Inferior parietal cortex (tissue), 1 donor: Measurements from ENCODE around the gene CHD2.
A peak's percentile ranks its signal among the peaks of the same experiment; 100 is the strongest.
"Not testable (repeated sequence)": the region's sequence is repeated elsewhere in the genome, so short reads cannot be mapped to it uniquely, and the experiment has no call there.

Source experiments
- DNase-seq: peaks from one replicate; pipeline ENCODE4 v3.0.0-alpha.2; 2016; ENCODE audit errors: extremely low spot score

CHD2 gene

GRCh38 chr15:92906020-92906419, 5.9 kb downstream of the CHD2 start:
- no peak for DNase-seq

- DNase-seq = no peak
These were observed 6.5 kb downstream of the CHD2 start for GRCh38 chr15:92906563-92907081.

DNA sequence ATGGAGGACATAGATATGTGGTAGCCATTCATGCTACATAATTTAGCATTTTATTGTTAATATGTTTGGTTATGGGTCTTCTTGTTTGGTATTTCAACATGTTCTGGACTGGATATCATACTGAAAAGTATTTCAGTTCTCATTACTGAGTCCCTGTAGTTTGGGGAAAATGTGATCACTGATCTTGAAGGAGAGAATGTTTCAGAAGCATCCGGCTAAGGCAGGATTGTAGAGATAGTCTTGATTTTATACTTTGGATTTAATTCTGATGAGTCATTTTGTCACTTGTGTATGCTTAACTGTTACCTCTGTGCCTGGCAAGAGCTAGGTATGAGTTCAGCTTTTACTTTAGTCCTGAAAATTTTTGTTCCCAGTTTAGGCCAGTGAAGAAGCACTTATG, 7.1 kb downstream of the CHD2 start:
- DNase-seq = no peak

- DNase-seq = no peak
These were observed 8.0 kb downstream of the CHD2 start for GRCh38 chr15:92907896-92908712.

- no peak for DNase-seq
These were observed 8.6 kb downstream of the CHD2 start for GRCh38 chr15:92908713-92909057.

DNA sequence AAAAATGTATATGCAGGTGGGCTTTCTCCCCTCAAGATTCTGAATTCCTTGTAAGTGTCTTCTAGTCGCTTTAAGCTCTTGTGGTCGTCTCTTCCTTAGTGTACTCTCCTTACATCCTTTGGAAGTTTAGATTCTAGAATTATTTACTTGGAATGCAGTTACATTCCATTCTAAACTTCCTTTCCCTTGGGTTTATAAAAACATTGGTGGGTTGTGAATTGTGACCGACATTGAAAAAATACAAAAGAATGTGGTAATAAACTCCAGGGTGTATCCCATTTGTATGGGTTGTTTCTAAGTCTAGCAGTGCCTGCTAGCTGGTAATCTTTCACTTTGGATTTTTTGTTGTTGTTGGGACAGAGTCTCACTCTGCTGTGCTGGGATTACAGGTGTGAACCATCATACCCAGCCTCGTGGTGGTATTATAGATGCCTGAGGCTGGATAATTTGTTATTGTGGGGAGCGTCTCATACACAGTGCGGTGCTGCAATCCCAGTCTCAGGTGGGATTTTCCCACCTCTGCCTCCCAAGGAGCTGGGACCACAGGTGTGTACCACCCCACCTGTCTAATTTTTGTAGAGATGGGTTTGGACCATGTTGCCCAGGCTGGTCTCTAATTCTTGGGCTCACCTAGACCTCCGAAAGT, 9.1 kb downstream of the CHD2 start:
- no peak for DNase-seq

- no peak for DNase-seq
These were observed 10.3 kb downstream of the CHD2 start for GRCh38 chr15:92910451-92910850.

- DNase-seq = no peak
These were observed 14.0 kb downstream of the CHD2 start for GRCh38 chr15:92914103-92914499.

DNA sequence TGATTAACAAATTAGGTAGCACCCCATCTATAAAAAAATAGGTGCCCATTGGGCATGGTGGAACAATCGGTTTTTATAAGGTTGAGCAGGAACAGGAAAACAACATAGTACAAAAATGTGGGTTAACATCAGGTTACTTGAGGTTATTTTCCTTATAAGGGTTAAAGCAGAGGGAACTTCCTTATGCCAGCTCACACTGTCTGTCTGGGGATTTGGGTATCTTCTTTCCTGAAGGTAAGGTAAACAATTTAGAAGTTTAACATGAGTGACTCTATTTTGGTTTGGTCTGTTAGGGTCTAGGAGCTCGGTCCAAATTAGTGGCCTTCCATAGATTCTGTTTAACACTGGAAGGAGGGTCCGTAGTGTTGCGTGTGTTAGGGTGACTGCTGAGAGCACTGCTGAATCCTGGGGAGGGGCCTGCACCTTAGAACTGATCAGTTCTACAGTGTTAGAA, 14.7 kb downstream of the CHD2 start:
- no peak for DNase-seq

- no peak for DNase-seq
These were observed 15.8 kb downstream of the CHD2 start for GRCh38 chr15:92915766-92916435.

GRCh38 chr15:92917598-92918407, 17.7 kb downstream of the CHD2 start:
- DNase-seq = peak; percentile 99

DNA sequence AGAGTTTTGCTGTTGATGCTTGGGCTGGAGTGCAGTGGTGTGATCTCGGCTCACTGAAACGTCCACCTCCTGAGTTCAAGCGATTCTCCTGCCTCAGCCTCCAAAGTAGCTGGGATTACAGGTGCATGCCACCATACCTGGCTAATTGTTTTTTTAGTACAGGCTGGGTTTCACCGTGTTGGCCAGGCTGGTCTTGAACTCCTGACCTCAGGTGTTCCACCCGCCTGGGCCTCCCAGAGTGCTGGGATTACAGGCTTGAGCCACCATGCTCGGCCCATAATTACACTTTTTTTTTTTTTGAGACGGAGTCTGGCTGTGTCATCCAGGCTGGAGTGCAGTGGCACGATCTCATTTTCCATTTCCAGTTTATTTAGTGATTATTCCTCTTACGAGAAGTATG, 18.8 kb downstream of the CHD2 start:
- not testable (repeated sequence) for DNase-seq

GRCh38 chr15:92920595-92921161, 20.6 kb downstream of the CHD2 start:
- DNase-seq = no peak

DNA sequence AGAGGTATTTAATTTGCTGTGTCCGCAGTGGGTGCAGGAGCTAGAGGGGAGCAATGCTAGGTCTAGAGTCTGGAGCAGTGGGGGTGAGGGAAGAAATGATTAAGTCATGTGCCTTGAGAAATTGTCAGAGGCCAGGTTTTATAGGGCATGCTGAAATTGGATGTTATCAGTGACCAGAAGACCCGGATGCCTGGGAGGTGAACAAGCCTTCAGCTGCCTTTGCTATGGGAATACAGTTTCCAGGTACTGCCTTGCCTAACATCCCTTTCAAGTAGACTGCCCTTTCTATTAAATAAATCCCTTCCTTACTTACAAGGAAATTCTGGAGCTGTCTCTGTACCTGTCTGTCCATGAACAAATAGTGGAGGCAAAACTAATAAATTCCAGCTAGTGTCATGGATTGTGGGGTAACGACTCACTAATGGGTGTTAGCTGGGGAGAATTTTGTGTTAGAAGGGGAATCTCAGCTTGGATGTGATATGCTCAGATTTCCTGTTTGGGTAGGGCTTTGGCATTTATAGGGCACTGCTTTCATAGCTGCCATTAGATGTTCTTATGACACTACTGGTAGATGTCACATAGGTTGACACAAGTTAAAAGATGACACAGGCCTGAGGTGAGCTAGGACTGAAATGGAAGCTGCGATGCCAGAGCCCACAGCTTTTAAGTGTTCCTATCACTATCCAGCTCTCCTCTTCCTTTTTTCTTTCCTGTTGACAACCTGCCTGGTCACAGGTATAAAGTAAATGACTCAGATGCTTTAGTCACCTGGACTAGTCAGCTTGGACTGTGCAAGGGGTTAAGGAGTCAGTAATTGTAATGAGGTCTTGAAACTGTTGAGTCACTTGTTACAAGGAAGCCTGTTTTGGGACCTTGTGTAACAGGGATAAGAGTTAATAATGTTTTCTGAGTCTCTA, 21.3 kb downstream of the CHD2 start:
- DNase-seq = no peak

DNA sequence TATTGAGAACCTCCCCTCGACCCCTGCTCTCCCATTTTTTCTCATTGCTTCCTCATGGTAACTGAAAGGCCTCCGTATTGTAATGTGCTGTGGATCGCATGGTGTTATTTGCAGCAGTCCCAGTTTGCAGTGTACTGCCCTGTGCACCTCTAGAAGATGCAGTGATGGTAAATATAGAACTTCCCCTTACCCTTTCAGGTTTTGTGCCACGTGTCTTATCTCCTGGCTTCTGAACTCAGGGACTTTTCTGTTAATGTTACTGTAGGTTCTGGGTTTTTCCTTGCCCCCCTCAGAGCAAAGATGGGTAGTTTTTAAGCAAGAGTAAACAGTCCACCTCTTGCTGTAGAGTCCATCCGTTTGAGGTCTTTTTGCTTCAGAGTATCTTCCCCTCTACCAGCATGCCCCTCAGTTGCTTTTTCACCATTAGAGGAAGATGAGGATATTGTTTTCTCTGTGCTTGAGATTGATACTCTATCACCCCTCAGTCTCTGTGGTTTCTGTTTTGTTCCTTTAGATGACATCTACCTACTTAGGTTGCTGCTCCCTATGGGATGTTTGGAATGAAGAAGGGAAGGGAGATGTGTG, 22.4 kb downstream of the CHD2 start:
- no peak for DNase-seq

DNA sequence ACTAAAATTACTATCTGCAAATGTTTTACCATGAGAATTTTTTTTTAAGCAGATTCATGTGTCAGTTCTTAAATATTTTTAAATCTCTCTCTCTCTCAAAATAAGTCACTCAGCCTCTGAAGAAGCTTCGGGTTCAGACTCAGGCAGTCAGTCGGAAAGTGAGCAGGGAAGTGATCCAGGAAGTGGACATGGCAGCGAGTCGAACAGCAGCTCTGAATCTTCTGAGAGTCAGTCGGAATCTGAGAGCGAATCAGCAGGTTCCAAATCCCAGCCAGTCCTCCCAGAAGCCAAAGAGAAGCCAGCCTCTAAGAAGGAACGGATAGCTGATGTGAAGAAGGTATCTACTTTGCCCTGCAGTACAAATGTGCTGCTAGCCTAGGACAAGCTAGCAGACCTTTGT, 24.1 kb downstream of the CHD2 start:
- no peak for DNase-seq

GRCh38 chr15:92925454-92925853, 25.3 kb downstream of the CHD2 start:
- no peak for DNase-seq

DNA sequence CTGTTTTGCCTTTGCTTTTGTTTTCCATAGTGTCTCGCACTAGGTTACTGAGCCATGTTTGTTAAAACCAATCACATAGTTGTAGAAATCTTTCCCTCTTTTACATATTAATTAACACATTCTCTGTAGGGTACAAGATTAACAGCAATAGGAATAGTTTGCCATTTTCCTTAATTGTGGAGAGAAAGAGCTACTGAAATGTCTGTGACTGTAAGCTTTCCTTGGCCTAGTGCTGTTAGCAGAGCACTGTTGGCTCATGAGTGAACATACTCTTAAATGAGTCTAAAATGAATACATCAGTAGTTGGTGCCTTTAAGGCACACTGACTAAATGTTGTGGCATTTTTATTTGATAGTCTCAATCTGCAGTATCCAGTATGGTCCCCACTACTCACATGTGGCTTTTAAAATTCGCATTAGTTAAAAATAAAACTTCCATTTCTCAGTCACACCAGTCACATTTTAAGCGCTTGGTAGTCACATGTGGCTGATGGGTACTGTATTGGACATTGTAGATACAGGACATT, 28.2 kb downstream of the CHD2 start:
- DNase-seq = no peak

GRCh38 chr15:92929002-92929401, 28.9 kb downstream of the CHD2 start:
- DNase-seq = no peak
